DND-41 (cell line): Measurements from ENCODE around the gene OTUD3.

Source experiments
- CTCF ChIP-seq: IDR thresholded peaks from 2 replicates; pipeline ENCODE4 v1.5.1; 2012; ENCODE audit warnings: borderline replicate concordance, low read length, moderate library complexity, mild to moderate bottlenecking; ENCODE audit not compliant: poor library complexity, severe bottlenecking; ENCODE audit errors: extremely low read depth
- EZH2 ChIP-seq: IDR thresholded peaks from 3 replicates; pipeline ENCODE4 v1.6.1; 2012; ENCODE audit warnings: borderline replicate concordance, low read depth, mild to moderate bottlenecking, moderate library complexity, low read length, inconsistent platforms; ENCODE audit not compliant: severe bottlenecking

DNA sequence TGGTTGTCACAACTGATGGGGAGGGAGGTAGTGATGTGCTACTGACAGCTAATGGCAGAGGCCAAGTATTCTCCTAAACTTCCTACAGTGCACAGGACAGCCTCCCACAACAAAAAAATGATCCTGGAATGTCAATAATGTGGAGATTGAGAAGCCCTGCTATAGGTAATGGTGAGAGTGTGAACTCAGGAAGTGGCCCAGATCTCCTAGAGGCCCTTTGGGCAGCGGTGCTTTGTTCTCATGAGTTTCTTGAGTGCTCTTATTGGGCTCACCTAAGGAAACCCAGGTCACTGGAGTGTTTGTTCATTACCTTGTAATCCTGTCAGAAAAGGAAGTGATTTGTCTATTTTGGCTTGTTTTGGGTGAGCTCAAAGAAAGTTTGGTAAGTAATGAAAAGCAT lies 5.9 kb downstream of the OTUD3 start:
- TF ChIP-seq CTCF = no peak
- no peak for TF ChIP-seq EZH2
